Stimulated activated CD8-positive, alpha-beta memory T cell treated with anti-CD3 and anti-CD28 coated beads, Interleukin-7, amount 100 ng/mL, for 1 hour (primary cell): ENCODE measurements around the gene PPP2R2B.

ENCODE experiments used
- DNase-seq, 2 donors: peaks; one replicate each; pipeline ENCODE4 v3.0.0-alpha.2; 2020; ENCODE audit warnings: low read depth in 2 of 2

Gene PPP2R2B

GRCh38 chr5:146549615-146550014 is 328.9 kb downstream of the PPP2R2B start:
- DNase-seq = no peak

- DNase-seq = no peak
Observed at GRCh38 chr5:146548781-146549449, 329.6 kb downstream of the PPP2R2B start.

GRCh38 chr5:146544232-146544631 is 334.3 kb downstream of the PPP2R2B start:
- DNase-seq = no peak

- peak; percentile 30 to 35 for DNase-seq
Observed at GRCh38 chr5:146541958-146542849, 336.4 kb downstream of the PPP2R2B start.

- DNase-seq = no peak
Observed at GRCh38 chr5:146540414-146540813, 338.1 kb downstream of the PPP2R2B start.

GRCh38 chr5:146539973-146540372 is 338.6 kb downstream of the PPP2R2B start:
- no peak for DNase-seq

GRCh38 chr5:146538432-146538831 is 340.1 kb downstream of the PPP2R2B start:
- no peak for DNase-seq

GRCh38 chr5:146533882-146534281 is 344.7 kb downstream of the PPP2R2B start:
- no peak for DNase-seq

- peak; percentile 32 to 52 for DNase-seq
Observed at GRCh38 chr5:146533260-146533857, 345.2 kb downstream of the PPP2R2B start.
